SIG-M5 treated with dmso at 0.1 percent for 504 hours (cell line): Measurements from ENCODE around the gene IL20RB.
"Not testable (repeated sequence)": the region's sequence is repeated elsewhere in the genome, so short reads cannot be mapped to it uniquely, and the experiment has no call there.

Source experiments
- DNase-seq: peaks from one replicate; lab custom pipeline; 2025; ENCODE audit not compliant: unreplicated experiment; lab: John Stamatoyannopoulos, UW

IL20RB gene

DNA sequence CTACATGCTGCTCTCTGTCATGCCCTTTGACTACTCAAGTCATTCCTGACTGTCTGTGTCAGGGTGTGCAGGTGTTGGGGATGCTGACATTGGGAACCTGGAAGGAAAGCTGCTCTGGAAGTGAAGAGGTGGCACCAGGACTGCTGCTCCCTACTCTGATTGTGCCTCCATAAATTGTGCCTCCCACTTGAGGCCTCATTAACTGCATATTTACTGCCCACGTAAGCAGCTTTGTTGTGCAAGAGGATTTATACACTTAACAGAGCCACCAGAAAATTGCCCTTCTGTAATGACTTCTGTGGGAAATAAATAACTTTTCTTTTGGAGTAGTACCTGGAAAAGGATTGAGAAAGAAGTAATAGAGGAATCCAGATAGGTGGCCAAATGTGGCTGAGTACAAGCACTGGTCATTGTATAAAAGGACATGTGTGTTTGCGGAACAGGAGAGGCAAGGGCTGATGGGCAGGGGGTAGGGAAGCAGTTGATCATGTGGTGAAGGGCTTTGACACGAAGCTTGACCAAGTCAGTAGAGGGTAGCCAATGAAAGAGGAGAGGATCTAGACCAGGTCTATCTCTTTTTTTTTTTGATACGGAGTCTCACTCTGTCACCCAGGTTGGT lies 24.8 kb downstream of the IL20RB start:
- DNase-seq = no peak

DNA sequence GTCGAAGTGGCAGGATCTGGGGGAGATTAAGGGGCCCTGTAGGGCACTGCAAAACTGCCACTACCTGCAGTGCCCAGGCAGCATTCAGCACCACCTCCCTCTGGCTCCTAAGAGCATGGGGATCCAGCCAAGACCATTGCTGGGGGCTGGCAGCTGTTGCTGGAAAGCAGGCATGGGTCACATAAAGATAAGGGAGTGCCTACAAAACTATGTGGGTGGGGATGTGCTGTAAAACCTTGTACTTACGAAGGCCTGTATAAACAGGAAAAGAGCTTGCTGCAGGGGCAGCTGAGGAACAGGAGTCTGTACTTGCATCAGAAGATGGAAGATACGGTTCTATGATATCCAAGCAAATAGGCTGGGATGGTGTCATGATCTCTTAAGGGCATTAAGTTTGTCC lies 27.1 kb downstream of the IL20RB start:
- no peak for DNase-seq

DNA sequence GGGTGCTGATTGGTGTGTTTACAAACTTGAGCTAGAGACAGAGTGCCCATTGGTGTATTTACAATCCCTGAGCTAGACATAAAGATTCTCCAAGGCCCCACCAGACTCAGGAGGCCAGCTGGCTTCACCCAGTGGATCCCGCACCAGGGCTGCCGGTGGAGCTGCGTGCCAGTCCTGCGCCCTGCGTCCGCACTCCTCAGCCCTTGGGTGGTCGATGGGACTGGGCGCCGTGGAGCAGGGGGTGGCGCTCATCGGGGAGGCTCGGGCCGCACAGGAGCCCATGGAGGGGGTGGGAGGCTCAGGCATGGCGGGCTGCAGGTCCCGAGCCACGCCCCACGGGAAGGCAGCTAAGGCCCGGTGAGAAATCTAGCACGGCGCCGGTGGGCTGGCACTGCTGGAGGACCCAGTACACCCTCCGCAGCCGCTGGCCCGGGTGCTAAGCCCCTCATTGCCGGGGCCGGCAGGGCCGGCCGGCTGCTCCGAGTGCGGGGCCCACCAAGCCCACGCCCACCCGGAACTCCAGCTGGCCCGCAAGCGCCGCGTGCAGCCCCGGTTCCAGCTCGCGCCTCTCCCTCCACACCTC lies 29.7 kb downstream of the IL20RB start:
- not testable (repeated sequence) for DNase-seq

DNA sequence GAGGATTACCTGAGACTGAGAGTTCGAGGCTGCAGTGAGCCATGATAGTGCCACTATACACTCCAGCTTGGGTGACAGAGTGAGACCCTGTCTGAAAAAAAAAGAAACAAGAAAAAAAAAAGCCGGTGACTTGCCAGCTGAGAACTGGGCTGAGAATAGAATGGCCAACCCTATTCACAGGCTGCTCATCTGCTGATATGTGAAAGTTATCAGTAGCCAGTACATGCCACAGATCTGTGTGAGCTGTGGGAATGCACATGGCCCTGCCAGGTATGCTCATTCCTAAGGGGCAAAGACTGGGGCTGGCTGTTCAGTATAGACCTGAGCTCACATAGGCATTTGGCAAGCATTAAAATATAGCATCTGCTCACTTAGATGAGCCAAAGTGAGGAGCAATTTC lies 30.9 kb downstream of the IL20RB start:
- DNase-seq = no peak

DNA sequence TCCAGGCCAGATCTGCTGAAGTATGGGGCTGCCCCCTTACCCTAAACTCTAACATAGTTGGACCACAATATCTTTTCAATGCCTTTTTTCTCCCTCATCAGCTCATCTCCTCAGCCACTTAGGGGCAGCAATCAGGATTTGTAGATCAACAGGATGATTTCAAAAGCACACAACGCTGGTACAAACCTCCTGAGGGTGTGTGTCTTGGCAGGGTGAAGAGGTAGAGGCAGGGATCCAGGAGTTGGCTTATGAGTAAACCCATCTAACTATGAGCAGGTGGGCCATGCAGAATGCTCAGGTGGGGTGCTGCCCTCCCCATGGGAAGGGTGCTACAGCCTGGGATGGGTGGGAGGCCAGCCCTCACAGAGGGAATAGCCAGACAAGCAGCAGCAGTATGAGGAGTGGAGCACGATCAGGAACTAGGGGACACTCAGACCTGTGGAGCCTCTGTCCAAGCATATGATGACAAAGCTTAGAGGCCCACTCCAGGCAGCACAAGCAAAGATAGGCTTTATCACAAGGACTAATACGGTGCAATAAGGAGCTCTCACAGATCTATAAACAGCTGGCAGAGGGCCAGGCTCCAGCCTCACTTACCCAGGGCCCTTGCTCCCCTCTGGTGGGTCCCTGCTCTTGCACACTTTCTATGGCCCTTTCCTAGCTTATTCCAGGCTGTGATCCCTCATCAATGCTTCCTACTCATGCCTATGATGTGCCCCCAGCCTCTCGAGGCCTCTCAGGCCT lies 32.2 kb downstream of the IL20RB start:
- DNase-seq = no peak

DNA sequence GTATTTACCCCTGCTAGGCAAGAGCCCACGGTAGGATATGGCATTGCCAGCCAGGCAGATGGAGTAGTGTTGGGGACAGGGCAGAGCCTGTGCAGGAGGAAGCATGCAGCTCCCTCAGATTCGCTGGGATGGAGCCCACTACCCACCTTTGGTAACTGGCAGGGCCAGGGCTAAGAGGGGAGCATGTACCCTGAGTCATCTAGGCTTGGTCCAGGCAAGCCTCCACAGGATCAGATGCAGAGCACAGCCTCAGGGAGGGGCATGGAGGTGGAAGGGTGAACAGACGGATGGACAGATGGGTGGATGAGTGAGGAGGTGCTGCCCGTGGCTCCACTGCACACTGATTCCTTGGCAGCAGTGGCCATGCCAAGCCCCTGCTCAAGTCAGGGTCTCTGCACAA lies 33.0 kb downstream of the IL20RB start:
- no peak for DNase-seq

DNA sequence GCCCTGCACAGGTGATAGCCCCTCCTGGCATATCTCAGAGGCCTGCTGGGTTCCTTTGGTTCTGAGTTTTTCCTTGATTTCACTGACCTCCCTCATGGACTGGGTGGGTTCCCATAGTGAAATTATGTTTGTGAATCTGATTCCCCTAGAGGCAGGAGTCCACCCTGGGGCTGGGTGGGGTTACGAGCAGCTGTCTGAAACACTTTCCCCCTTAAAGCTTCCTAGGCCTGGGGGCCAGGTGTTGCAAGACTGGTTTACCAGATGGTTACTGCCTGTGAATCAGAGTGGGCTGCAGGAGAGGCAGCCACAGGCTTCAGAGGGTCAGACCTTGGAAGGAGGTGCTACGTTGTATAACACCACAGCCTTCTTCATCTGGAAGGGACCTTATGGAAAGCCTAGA lies 34.3 kb downstream of the IL20RB start:
- no peak for DNase-seq

DNA sequence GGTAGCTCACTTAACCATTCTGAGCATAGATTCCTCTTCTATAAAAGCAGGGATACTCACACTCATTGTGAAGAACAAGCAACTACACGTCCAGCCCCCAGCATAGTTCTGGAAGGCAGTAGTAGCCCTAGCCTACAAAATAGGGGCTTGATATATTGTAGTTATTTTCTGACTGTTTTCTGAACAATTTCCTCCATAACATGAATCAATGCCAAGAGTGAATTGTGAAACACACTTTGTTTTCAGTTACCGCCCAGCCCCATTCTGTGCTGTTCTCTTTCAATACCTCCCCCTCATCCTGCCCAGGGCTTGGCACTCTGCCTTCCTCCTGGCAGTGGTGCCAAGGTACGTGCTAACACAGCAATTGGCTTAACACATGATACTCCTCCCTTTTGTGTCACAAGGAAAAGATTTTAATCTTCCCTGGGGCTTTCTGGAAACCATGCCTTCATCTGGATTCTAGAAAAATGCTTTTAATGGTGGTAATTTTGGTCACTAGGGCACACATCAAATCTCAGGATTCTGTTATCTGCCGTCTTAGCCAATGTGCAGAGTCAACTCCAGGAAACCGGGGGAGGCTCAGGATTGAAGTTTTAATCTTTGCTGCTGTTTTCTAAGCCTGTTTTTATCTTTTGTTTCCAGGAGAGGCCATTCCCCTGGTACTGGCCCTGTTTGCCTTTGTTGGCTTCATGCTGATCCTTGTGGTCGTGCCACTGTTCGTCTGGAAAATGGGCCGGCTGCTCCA lies 37.2 kb downstream of the IL20RB start:
- DNase-seq = no peak

DNA sequence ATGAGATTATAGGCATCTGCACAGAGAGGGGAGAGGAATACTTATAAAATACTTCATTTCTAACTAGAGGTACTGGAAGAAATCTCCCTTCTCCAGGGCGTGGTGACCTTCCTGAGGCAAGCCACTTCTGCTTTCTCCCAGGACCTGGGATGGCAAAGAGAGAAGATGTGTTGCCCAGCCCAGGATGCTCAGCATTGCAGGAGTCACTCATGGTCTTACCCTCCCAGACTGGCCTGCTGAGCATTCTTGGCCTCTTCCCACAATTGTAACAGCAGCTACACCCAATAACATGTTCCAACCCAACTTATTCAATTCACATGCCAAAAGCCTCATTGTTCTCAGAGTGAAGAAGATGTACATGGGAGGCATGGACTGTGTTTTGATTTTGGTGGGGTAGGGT lies 37.9 kb downstream of the IL20RB start:
- no peak for DNase-seq

DNA sequence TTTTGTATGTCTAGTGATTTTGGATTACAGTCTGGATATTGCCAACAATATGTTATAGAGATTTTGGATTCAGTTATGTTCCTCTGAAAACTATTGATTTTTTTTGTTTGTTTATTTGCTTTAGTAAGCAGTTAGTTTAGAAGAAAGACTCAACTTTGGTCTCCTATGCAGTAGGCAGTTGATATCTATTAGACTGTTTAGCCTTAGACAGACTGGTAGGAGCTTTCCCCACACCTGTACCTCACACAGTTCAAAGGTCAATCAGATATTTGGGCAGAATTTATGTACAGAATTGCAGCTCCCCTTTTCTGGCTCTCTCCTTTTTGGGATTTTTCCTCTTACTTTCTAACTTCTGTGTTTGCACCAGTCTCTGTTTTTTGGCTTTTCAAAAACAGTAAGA lies 42.3 kb downstream of the IL20RB start:
- no peak for DNase-seq

DNA sequence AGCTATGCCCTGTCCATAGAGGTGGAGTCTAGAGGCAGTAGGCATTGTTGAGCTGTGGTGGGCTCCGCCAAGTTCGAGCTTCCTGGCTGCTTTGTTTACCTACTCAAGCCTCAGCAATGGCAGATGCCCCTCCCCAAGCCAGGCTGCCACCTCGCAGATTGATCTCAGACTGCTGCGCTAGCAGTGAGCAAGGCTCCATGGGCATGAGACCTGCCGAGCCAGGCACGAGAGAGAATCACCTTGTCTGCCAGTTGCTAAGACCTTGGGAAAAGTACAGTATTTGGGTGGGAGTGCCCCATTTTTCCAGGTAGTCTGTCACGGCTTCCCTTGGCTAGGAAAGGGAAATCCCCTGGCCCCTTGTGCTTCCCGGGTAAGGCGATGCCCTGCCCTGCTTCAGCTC lies 49.6 kb downstream of the IL20RB start:
- not testable (repeated sequence) for DNase-seq

DNA sequence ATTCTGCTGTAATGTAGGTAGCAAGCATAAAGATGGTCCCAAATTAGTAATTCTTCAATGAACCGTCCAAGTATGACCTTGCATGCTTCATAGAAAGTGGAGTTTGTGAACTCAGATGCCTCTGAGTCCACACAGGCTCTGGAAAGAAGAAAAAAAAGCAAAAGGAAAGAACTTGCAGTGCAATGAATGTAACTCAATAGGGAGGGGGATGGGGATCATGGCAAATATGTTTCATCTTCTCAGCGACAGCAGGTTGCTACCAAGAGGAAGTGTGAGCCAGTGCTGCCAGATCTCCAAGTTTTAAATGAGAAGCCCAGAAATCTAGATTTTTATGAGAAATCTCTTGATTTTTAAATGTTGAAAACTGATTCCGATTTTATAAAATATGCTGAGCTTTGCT lies 50.3 kb downstream of the IL20RB start:
- DNase-seq = no peak

DNA sequence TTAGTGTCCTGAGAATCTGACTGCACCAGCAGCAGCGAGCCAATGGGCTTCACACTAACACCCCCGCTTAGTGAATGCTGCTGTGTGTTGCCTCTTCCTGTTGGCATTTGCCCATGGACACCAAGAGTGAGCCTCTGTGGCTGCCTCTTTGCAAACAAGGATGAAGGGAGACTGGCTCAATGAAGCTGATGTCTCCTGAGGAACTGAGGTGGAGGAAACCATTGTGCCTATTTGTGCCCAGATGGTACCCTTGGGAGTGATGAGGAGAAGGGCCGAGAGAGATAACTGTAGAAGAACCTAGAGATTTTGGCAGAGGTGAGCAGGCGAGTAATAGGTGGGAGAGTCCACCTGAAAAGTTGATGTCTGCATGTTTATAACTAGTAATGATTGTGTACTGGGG lies 51.2 kb downstream of the IL20RB start:
- no peak for DNase-seq

DNA sequence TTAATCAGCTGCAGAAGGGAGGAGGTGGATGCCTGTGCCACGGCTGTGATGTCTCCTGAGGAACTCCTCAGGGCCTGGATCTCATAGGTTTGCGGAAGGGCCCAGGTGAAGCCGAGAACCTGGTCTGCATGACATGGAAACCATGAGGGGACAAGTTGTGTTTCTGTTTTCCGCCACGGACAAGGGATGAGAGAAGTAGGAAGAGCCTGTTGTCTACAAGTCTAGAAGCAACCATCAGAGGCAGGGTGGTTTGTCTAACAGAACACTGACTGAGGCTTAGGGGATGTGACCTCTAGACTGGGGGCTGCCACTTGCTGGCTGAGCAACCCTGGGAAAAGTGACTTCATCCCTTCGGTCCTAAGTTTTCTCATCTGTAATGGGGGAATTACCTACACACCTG lies 52.4 kb downstream of the IL20RB start:
- DNase-seq = no peak

DNA sequence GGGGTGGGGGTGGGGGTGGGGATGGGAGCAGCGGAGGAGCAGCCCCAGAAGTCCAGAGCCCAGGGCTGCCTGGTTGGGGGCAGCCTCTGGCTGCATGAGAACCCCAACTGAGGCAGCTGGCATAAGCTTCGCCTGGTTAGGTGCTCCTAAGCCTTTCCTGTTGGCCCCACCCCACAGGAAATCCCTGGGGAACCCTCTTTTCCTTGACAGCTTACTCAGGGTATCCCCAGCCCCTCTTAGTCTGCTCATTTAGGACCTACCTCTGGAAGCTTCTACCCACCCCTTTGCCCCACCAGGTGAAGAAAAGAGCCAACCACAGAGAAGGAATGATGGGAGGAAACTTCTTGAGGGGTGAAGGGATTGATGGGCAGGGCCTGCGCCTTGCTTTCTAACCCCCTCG lies 53.4 kb downstream of the IL20RB start:
- DNase-seq = no peak

DNA sequence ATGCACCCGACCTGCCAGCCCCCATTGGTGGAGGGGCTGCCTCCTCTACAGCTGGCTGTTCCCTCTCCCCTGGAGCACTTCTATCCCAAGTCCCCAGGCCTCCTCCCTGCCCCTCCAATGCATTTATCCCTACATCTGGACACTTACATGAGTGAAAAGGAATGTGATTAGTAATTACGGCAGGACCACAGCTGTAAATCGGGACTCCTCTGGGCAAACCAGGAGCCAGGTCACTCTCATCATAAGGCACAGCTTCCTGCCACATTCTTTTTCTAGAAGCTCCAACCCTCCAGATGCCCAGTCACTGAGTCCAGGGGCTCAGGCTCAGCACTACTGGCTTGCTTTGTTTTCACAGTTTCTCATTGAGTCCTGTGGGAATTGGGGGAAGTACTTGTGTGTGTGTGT lies 54.3 kb downstream of the IL20RB start:
- no peak for DNase-seq

DNA sequence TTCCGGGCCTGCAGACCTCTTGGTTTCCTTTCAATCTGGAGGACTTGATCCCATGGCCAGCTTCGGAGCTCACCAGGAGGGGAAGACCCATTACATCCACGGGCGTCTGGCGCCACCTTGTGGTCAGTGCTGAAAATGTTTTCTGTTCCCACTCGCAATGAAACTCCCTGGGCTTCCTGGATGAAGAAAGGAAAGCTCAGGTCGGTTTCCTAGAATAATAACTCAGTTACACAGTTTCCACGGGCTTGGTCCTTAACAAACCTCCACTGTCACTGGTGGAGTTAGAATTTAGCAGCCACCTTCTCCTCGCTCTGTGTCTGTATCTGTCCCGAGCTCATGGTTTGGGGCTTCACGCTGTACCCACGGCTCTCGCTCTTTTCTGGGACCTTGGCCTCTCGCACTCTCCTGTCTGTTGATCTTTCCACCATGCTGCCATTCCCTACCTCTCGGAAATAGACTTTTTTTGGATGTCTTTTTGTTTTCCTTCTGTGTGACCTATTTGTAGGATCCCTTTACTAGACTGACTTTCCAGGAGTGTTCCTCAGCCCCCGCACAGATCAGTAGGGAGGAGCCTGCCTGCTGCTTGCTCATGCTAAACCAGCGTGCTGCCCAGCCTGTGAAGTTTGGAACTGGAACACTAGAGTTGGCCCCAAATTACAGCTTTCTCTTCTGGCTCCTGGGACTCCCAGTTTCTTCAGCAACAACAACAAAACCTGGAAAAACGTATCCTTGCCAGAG lies 56.3 kb downstream of the IL20RB start:
- DNase-seq = peak; percentile 86

DNA sequence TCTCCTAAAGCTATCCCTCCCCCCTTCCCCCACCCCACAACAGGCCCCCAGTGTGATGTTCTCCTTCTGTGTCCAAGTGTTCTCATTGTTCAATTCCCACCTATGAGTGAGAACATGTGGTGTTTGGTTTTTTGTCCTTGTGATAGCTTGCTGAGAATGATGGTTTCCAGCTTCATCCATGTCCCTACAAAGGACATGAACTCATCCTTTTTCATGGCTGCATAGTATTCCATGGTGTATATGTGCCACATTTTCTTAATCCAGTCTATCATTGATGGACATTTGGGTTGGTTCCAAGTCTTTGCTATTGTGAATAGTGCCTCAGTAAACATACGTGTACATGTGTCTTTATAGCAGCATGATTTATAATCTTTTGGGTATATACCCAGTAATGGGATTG lies 59.5 kb downstream of the IL20RB start:
- DNase-seq = not testable (repeated sequence)

DNA sequence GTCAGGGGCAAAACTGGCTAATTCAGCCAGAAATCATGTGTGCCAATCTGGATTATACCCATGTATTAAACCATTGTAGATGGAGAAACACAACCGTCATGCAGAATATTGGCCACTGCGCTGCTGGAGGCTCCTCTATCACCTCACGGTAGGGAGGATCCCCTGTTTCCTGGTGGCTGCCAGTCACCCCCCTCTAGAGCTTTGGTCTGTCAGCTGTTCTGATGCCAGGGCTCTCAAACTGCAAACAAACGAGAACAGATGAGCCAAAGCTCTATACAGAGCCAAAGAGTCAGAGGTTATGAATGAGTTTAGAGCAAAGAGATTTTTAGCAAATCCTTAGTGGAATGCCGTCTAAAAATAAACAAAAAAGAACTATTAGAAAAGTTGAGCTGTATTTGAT lies 62.5 kb downstream of the IL20RB start:
- DNase-seq = no peak

DNA sequence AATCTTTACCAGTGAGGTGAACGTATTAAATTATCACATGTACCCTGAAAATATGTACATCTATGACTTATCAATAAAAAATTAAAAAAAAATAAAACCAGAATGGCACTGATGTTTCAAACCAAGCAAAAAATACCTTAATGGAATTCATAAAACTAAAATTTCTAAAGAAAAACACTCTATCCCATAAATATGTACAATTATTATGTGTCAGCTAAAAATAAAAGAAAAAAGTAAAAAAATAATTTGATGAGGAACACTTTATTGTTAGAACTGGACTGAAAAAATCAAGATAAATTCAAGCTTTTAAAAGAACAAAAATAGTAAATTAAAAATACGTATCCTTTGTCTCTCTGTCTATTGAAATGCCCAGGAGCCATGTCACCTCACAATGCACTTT lies 63.1 kb downstream of the IL20RB start:
- no peak for DNase-seq

DNA sequence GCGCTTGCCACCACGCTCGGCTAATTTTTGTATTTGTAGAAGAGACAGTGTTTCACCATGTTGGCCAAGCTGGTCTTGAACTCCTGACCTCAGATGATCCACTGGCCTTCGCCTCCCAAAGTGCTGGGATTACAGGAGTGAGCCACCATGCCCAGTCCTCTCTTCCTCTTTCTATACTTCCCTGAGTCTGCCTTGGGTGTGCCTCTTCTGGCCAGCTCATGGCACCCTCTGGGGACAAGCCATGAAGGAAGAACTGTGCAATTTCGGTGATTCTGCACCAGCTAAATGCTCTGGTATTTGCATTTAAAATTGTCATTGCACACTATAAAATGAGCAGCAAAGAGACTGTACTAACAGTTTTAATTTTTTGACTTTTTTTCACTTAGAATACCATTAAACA lies 66.6 kb downstream of the IL20RB start:
- DNase-seq = peak; percentile 8
